H1 (cell line): ENCODE results near the gene ACER3. TPM values are rescaled to one million over a fixed set of nuclear protein-coding genes. Genes with fewer than 3 reads are reported as not detected.

ENCODE experiments used
- CTCF ChIA-PET: fragments of 300-600 bp; sonication (Branson Sonifier 250); formaldehyde crosslinking; loops from one replicate; lab custom pipeline; 2021; ENCODE audit not compliant: partially characterized antibody; lab: Charles Lee
- POLR2A ChIA-PET: fragments of 300-600 bp; sonication (Branson Sonifier 250); formaldehyde crosslinking; loops from one replicate; lab custom pipeline; 2021; ENCODE audit warnings: inconsistent platforms; ENCODE audit not compliant: partially characterized antibody; lab: Charles Lee
- DNase-seq, 2 experiments: peaks; one replicate each; pipeline versions ENCODE4 v3.0.0 to v3.0.0-alpha.2; 2010 to 2022; ENCODE audit warnings: low spot score in 2 of 2, low read depth in 1 of 2, mixed read lengths in 1 of 2
- FAIRE-seq: peaks from 2 replicates; lab custom pipeline; 2011; peaks lifted over from hg19 to GRCh38; lab: Jason Lieb, UNC
- H2AFZ ChIP-seq: 2 replicates; pipeline ENCODE4 v1.8.1; 2012; ENCODE audit warnings: low read length, inconsistent platforms
- H2AK5ac ChIP-seq: 2 replicates; pipeline ENCODE4 v1.6.1; 2013; ENCODE audit warnings: low read depth, low read length
- H2BK120ac ChIP-seq: replicated peaks from 2 replicates; pipeline ENCODE3; 2013; ENCODE audit warnings: low read depth, low read length, inconsistent platforms
- H2BK12ac ChIP-seq: 2 replicates; pipeline ENCODE4 v1.6.1; 2013; ENCODE audit warnings: low read depth, low read length
- H2BK15ac ChIP-seq: 2 replicates; pipeline ENCODE4 v1.6.1; 2013; ENCODE audit warnings: low read length
- H2BK20ac ChIP-seq: 2 replicates; pipeline ENCODE4 v1.6.1; 2013; ENCODE audit warnings: low read length
- H2BK5ac ChIP-seq: 2 replicates; pipeline ENCODE4 v1.6.1; 2013; ENCODE audit warnings: low read depth, low read length
- H3K14ac ChIP-seq: 2 replicates; pipeline ENCODE4 v1.6.1; 2013; ENCODE audit warnings: inconsistent platforms; ENCODE audit not compliant: insufficient read length
- H3K18ac ChIP-seq: 2 replicates; pipeline ENCODE4 v1.6.1; 2013; ENCODE audit warnings: low read length; ENCODE audit errors: extremely low read depth
- H3K23ac ChIP-seq: 2 replicates; pipeline ENCODE4 v1.6.1; 2013; ENCODE audit warnings: inconsistent platforms; ENCODE audit not compliant: insufficient read length
- H3K23me2 ChIP-seq: 2 replicates; pipeline ENCODE4 v1.6.1; 2013; ENCODE audit warnings: low read depth, low read length
- H3K27ac ChIP-seq: 2 replicates; pipeline ENCODE4 v1.6.1; 2011; ENCODE audit warnings: low read depth, low read length, inconsistent platforms
- H3K27me3 ChIP-seq, 4 experiments: replicated peaks in 1 of 4; 1 replicate in 1 of 4; 2 replicates in 3 of 4; pipeline versions ENCODE4 v1.6.1 to v1.8.1; 2011 to 2013; ENCODE audit warnings: low read length in 3 of 4, mild to moderate bottlenecking in 3 of 4, inconsistent platforms in 2 of 4, mixed read lengths in 2 of 4, moderate library complexity in 1 of 4; ENCODE audit not compliant: control insufficient read depth in 3 of 4, insufficient read depth in 3 of 4; ENCODE audit errors: extremely low read depth in 1 of 4
- H3K36me3 ChIP-seq, 4 experiments: 2 replicates each; pipeline versions ENCODE4 v1.6.1 to v1.8.1; 2011 to 2013; ENCODE audit warnings: mild to moderate bottlenecking in 4 of 4, low read length in 3 of 4, moderate library complexity in 2 of 4, control low read depth in 1 of 4, inconsistent platforms in 1 of 4; ENCODE audit not compliant: insufficient read depth in 4 of 4, control insufficient read depth in 2 of 4
- H3K4ac ChIP-seq: replicated peaks from 2 replicates; pipeline ENCODE3; 2013; ENCODE audit warnings: low read length, low read depth, mixed read lengths, inconsistent platforms; ENCODE audit not compliant: insufficient read length
- H3K4me1 ChIP-seq, 4 experiments: replicated peaks in 1 of 4; 1 replicate in 1 of 4; 2 replicates in 3 of 4; pipeline versions ENCODE4 v1.6.1 to v1.8.1; 2011 to 2013; ENCODE audit warnings: low read length in 3 of 4, inconsistent platforms in 2 of 4, mixed read lengths in 1 of 4; ENCODE audit not compliant: insufficient read depth in 4 of 4, control insufficient read depth in 3 of 4
- H3K4me2 ChIP-seq, 2 experiments: 2 replicates each; pipeline versions ENCODE4 v1.6.1 to v1.8.1; 2011 to 2013; ENCODE audit warnings: low read depth in 2 of 2, low read length in 2 of 2, control low read depth in 1 of 2, inconsistent platforms in 1 of 2, mild to moderate bottlenecking in 1 of 2; ENCODE audit not compliant: insufficient read depth in 1 of 2
- H3K4me3 ChIP-seq, 4 experiments: fragments of 200-600, 300-600 bp in 1 of 4; sonication (generic), shearing (Covaris generic), sonication (Bioruptor Twin) in 1 of 4; 2 replicates each; pipeline versions ENCODE4 v1.5.1 to v1.8.1; 2011 to 2016; ENCODE audit warnings: low read length in 4 of 4, low read depth in 3 of 4, control low read depth in 2 of 4, inconsistent platforms in 2 of 4, mild to moderate bottlenecking in 2 of 4, mixed read lengths in 1 of 4, moderate library complexity in 1 of 4; ENCODE audit not compliant: insufficient read depth in 2 of 4; ENCODE audit errors: extremely low read depth in 1 of 4
- H3K56ac ChIP-seq: replicated peaks from 2 replicates; pipeline ENCODE3; 2013; ENCODE audit warnings: low read depth, mild to moderate bottlenecking, mixed read lengths, low read length, inconsistent platforms; ENCODE audit not compliant: insufficient read length
- H3K79me1 ChIP-seq: 2 replicates; pipeline ENCODE4 v1.6.1; 2013; ENCODE audit warnings: low read depth, low read length, control low read depth
- H3K79me2 ChIP-seq, 2 experiments: 2 replicates each; pipeline versions ENCODE4 v1.6.1 to v1.8.1; 2012 to 2013; ENCODE audit warnings: low read length in 2 of 2, mild to moderate bottlenecking in 2 of 2, inconsistent platforms in 1 of 2; ENCODE audit not compliant: insufficient read depth in 2 of 2, control insufficient read depth in 1 of 2
- H3K9ac ChIP-seq, 4 experiments: replicated peaks in 1 of 4; 1 replicate in 1 of 4; 2 replicates in 3 of 4; pipeline versions ENCODE4 v1.6.1 to v1.8.1; 2011 to 2013; ENCODE audit warnings: low read depth in 3 of 4, low read length in 3 of 4, control low read depth in 2 of 4, mild to moderate bottlenecking in 2 of 4, moderate library complexity in 2 of 4, inconsistent platforms in 1 of 4; ENCODE audit errors: extremely low read depth in 1 of 4
- H3K9me3 ChIP-seq, 2 experiments: 2 replicates each; pipeline versions ENCODE4 v1.6.1 to v1.8.1; 2012 to 2013; ENCODE audit warnings: mild to moderate bottlenecking in 2 of 2, moderate library complexity in 2 of 2, control low read depth in 1 of 2, inconsistent platforms in 1 of 2, low read depth in 1 of 2, low read length in 1 of 2, mixed read lengths in 1 of 2; ENCODE audit not compliant: insufficient read depth in 2 of 2
- H4K20me1 ChIP-seq, 2 experiments: replicated peaks in 1 of 2; 2 replicates each; pipeline versions ENCODE3 to v1.8.1; 2011 to 2013; ENCODE audit warnings: inconsistent platforms in 2 of 2, low read length in 2 of 2, mild to moderate bottlenecking in 1 of 2; ENCODE audit not compliant: insufficient read depth in 2 of 2, control insufficient read depth in 1 of 2
- H4K5ac ChIP-seq: 2 replicates; pipeline ENCODE4 v1.6.1; 2013; ENCODE audit warnings: low read length, low read depth, mixed read lengths, inconsistent platforms; ENCODE audit not compliant: insufficient read length
- H4K8ac ChIP-seq: 2 replicates; pipeline ENCODE4 v1.8.0; 2013; ENCODE audit warnings: mild to moderate bottlenecking, moderate library complexity, low read length, inconsistent platforms; ENCODE audit not compliant: insufficient read depth; ENCODE audit errors: extremely low read depth
- H4K91ac ChIP-seq: replicated peaks from 2 replicates; pipeline ENCODE3; 2013; ENCODE audit warnings: low read length, mixed read lengths, inconsistent platforms; ENCODE audit not compliant: insufficient read length
- ATF3 ChIP-seq: IDR thresholded peaks from 2 replicates; pipeline ENCODE4 v1.6.1; 2011; ENCODE audit warnings: low read depth, mild to moderate bottlenecking, low read length; ENCODE audit not compliant: insufficient read depth
- BACH1 ChIP-seq: IDR thresholded peaks from 2 replicates; pipeline ENCODE4 v1.6.1; 2012; ENCODE audit warnings: low read length, improper control_type of control experiment
- E2F6 ChIP-seq: IDR thresholded peaks from 2 replicates; pipeline ENCODE4 v1.6.1; 2012; ENCODE audit warnings: inconsistent platforms
- EGR1 ChIP-seq: IDR thresholded peaks from 2 replicates; pipeline ENCODE4 v1.6.1; 2011; ENCODE audit warnings: low read depth, low read length, borderline replicate concordance
- HDAC2 ChIP-seq, 2 experiments: fragments of 300-600 bp in 1 of 2; sonication (generic) in 1 of 2; IDR thresholded peaks; 2 replicates each; pipeline ENCODE4 v1.6.1; 2011 to 2012; ENCODE audit warnings: low read depth in 2 of 2, low read length in 2 of 2, mild to moderate bottlenecking in 2 of 2, moderate library complexity in 2 of 2, borderline replicate concordance in 1 of 2, inconsistent platforms in 1 of 2
- HDAC6 ChIP-seq: IDR thresholded peaks from one replicate; pipeline ENCODE4 v1.7.1; 2012; ENCODE audit warnings: low read depth, mild to moderate bottlenecking, inconsistent platforms, low read length, moderate library complexity
- POLR2A ChIP-seq, 2 experiments: IDR thresholded peaks; 1 replicate in 1 of 2; 2 replicates in 1 of 2; pipeline ENCODE4 v1.6.1; 2011; ENCODE audit warnings: low read depth in 2 of 2, low read length in 2 of 2, mild to moderate bottlenecking in 2 of 2; ENCODE audit errors: control extremely low read depth in 1 of 2
- RAD21 ChIP-seq, 2 experiments: IDR thresholded peaks in 1 of 2; conservative IDR thresholded peaks in 1 of 2; 2 replicates each; pipeline ENCODE4 v1.6.1; 2011; ENCODE audit warnings: low read depth in 2 of 2, low read length in 2 of 2, improper control_type of control experiment in 1 of 2, inconsistent platforms in 1 of 2, mild to moderate bottlenecking in 1 of 2, moderate library complexity in 1 of 2
- SIN3A ChIP-seq, 2 experiments: IDR thresholded peaks in 1 of 2; conservative IDR thresholded peaks in 1 of 2; 2 replicates each; pipeline ENCODE4 v1.6.1; 2011 to 2012; ENCODE audit warnings: low read length in 2 of 2, improper control_type of control experiment in 1 of 2, low read depth in 1 of 2, mild to moderate bottlenecking in 1 of 2
- SIRT6 ChIP-seq: IDR thresholded peaks from one replicate; pipeline ENCODE4 v1.7.1; 2012; ENCODE audit warnings: low read length, inconsistent platforms
- SP2 ChIP-seq: IDR thresholded peaks from 2 replicates; pipeline ENCODE4 v1.6.1; 2012; ENCODE audit warnings: mild to moderate bottlenecking, low read length, inconsistent platforms
- TAF7 ChIP-seq: optimal IDR thresholded peaks from 2 replicates; pipeline ENCODE3; 2011; ENCODE audit warnings: low read depth, mild to moderate bottlenecking, inconsistent platforms, low read length, moderate library complexity, borderline replicate concordance
- ZNF274 ChIP-seq: IDR thresholded peaks from 2 replicates; pipeline ENCODE4 v1.7.0; 2012; ENCODE audit warnings: low read length, borderline replicate concordance; ENCODE audit errors: extremely low read depth
- WGBS, 2 experiments: shearing (Covaris generic) in 1 of 2; methylation state at CpG; one replicate each; pipeline versions ENCODE4 v1.1.6 to v1.1.7; 2013 to 2015; ENCODE audit warnings: low lambda C conversion rate in 2 of 2, mixed read lengths in 2 of 2, inconsistent platforms in 1 of 2, low coverage in 1 of 2, missing lambda C conversion rate in 1 of 2; ENCODE audit not compliant: insufficient replicate concordance in 2 of 2, insufficient coverage in 1 of 2, insufficient read length in 1 of 2; ENCODE audit errors: extremely low coverage in 1 of 2, missing lambda C conversion rate in 1 of 2; 5-methylcytosine and 5-hydroxymethylcytosine counted together
- polyA plus RNA-seq, 7 experiments: library from polyadenylated mRNA; depleted of rRNA in 3 of 7; stranded (reverse) in 5 of 7; unstranded in 2 of 7; fragments of >200 nt in 5 of 7; fragments of 200-250 nt in 2 of 7; gene quantifications; 1 replicate in 5 of 7; 2 replicates in 1 of 7; 4 replicates in 1 of 7; pipeline versions ENCODE4 v1.2.1 to v1.2.3, GENCODE V29; 2011 to 2013; ENCODE audit warnings: missing spikeins in 2 of 7, mixed read lengths in 2 of 7
- total RNA-seq: library from RNA; stranded (reverse); fragmentation: NEBNext Ultra II Directional; extraction: Animal tissue kit (Norgen Biotek cat#: 25700); gene quantifications from 2 replicates; pipeline ENCODE4 v1.2.1, GENCODE V29; 2021

ACER3 gene
- total and polyA plus RNA-seq, 2 of the 8 experiments (the other 6 are each of a cell fraction or from before 2014, with no cell fraction given) = 5.7 to 16.2 TPM

DNA sequence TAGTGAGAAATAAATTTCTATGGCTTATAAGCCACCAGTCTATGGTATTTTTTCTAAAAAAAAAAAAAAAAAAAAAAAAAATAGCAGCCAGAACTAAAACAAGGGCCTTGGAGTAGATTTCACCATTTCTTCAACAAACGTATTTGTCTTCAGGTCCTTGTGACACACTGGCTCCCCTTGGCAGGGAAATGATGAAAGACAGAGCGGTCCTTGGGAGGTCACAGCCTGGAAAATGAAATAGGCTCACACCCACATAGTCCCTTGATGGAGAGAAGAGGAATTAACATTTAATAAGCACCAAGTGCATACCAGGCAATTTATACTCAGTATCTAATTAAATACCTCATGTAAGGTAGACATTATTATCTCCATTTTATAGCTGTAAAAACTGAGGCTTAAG is 25.7 kb upstream of the ACER3 start:
- H3K79me2 ChIP-seq = no peaks in the 10 kb centered on the region
- no peak overlapping the region for H3K56ac ChIP-seq
- no peaks in the 10 kb centered on the region for H3K27me3 ChIP-seq
- H3K23ac ChIP-seq = no peak overlapping the region
- no peaks in the 10 kb centered on the region for H4K20me1 ChIP-seq
- no peak overlapping the region for H3K18ac ChIP-seq
- POLR2A ChIA-PET = no interaction called here
- no peak overlapping the region for H3K4me3 ChIP-seq
- no peaks in the 10 kb centered on the region for H3K23me2 ChIP-seq
- CTCF ChIA-PET = interaction anchor here (1.0 to 4.0 kb wide), 10 partner anchors 15 to 287 kb away, joined by 3 to 25 read pairs (median 6); no protein-coding TSS in a partner anchor
- H3K9ac ChIP-seq = no peak overlapping the region
- H3K4me1 ChIP-seq = 0 out of 7 replicates have a peak, but pooled peaks cover 0 to 4% (median 0%) of the 10 kb centered on the region in 4 experiments
- FAIRE-seq = no peak
- H2BK15ac ChIP-seq = no peak overlapping the region
- H3K9me3 ChIP-seq = no peaks in the 10 kb centered on the region
- H4K5ac ChIP-seq = no peak overlapping the region
- H2AK5ac ChIP-seq = no peak overlapping the region
- H2AFZ ChIP-seq = no peak overlapping the region
- 85% methylated on average over 2 of the region's 2 CpGs; no CpG with 5 or more reads in 1 of the 2 experiments for WGBS, 2 experiments
- H3K4me2 ChIP-seq = no peak overlapping the region
- no peak overlapping the region for H4K91ac ChIP-seq
- H2BK5ac ChIP-seq = no peak overlapping the region
- H3K79me1 ChIP-seq = no peaks in the 10 kb centered on the region
- DNase-seq = no peak
- no peak overlapping the region for H2BK20ac ChIP-seq
- no peaks in the 10 kb centered on the region for H3K36me3 ChIP-seq
- H3K4ac ChIP-seq = no peak overlapping the region
- no peak overlapping the region for H2BK12ac ChIP-seq
- no peak overlapping the region for H4K8ac ChIP-seq
- no peak overlapping the region for H3K14ac ChIP-seq
- H3K27ac ChIP-seq = no peak overlapping the region
- no peak overlapping the region for H2BK120ac ChIP-seq
- TF ChIP-seq SIN3A (conservative IDR thresholded peaks at IDR 0.05 in 1 of 2, IDR thresholded peaks at IDR 0.05 in 1 of 2; ENCODE audit: low read depth in 1 of 2, low read length in 2 of 2) (no peak), ZNF274 (no peak), EGR1 (no peak), HDAC2 (IDR thresholded peaks at IDR 0.05; ENCODE audit: borderline replicate concordance in 1 of 2, low read depth in 2 of 2, low read length in 2 of 2) (no peak), RAD21 (IDR thresholded peaks at IDR 0.05 in 1 of 2, conservative IDR thresholded peaks at IDR 0.05 in 1 of 2; ENCODE audit: low read depth in 2 of 2, low read length in 2 of 2) (no peak), HDAC6 (no peak), SIRT6 (no peak), ATF3 (no peak), SP2 (no peak), BACH1 (no peak), TAF7 (no peak), POLR2A (IDR thresholded peaks at IDR 0.05; ENCODE audit: control extremely low read depth in 1 of 2, low read depth in 2 of 2, low read length in 2 of 2) (no peak), E2F6 (no peak)
